Measurements from ENCODE around the gene LPCAT3.

DNA sequence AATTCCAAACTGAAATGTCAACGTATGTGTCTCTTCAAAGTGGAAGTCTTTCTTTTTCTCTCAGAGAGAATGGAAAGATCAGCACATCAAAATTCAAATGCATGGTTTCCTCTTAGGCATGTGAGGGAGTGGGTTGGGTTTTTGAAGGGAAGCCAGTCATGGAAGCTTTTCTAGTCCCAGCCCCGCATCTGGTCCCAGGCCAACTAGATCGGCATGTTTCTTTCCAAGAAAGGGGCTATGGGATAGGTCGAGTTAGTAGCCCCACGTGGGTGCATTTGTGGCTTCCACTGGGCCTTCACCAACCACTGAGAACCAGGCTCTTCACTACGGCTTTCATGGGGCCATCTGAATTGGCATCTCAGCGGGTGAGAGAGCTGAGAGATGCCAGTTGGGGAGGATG lies 48.8 kb upstream of the LPCAT3 start:
- TF ChIP-seq SIN3A (IDR thresholded peaks at IDR 0.05; ENCODE audit: borderline replicate concordance, insufficient read depth, low read depth, low read length), result no peak
- TF ChIP-seq, protein P1, sequence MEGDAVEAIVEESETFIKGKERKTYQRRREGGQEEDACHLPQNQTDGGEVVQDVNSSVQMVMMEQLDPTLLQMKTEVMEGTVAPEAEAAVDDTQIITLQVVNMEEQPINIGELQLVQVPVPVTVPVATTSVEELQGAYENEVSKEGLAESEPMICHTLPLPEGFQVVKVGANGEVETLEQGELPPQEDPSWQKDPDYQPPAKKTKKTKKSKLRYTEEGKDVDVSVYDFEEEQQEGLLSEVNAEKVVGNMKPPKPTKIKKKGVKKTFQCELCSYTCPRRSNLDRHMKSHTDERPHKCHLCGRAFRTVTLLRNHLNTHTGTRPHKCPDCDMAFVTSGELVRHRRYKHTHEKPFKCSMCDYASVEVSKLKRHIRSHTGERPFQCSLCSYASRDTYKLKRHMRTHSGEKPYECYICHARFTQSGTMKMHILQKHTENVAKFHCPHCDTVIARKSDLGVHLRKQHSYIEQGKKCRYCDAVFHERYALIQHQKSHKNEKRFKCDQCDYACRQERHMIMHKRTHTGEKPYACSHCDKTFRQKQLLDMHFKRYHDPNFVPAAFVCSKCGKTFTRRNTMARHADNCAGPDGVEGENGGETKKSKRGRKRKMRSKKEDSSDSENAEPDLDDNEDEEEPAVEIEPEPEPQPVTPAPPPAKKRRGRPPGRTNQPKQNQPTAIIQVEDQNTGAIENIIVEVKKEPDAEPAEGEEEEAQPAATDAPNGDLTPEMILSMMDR (IDR thresholded peaks at IDR 0.05), result no peak

Measured in Panc1 (cell line).